A549 (cell line): Measurements from ENCODE around the gene XRCC5. TPM values are rescaled to one million over a fixed set of nuclear protein-coding genes. Genes with fewer than 3 reads are reported as not detected.
A peak's percentile ranks its signal among the peaks of the same experiment; 100 is the strongest.

Experiments
- ATAC-seq, 2 experiments: fragments of 200-7000 bp in 1 of 2; fragments of >200 bp in 1 of 2; cut with Nextera tagmentation in 1 of 2; cut with Tn5 transposase in 1 of 2; 3 replicates each; pipeline versions ENCODE4 v1.8.0 to v1.9.1; 2018 to 2020; ENCODE audit warnings: mild to moderate bottlenecking in 1 of 2, moderate library complexity in 1 of 2
- CTCF ChIA-PET: fragments of 300-600 bp; sonication (Branson Sonifier 250); formaldehyde crosslinking; extraction: SDS; loops from one replicate; lab custom pipeline; 2021; ENCODE audit warnings: antibody characterized with exemption, inconsistent platforms; lab: Yijun Ruan, JAX
- POLR2A ChIA-PET: fragments of 350-600 bp; formaldehyde crosslinking; extraction: SDS; loops from one replicate; lab custom pipeline; 2021; ENCODE audit warnings: antibody characterized with exemption, inconsistent platforms; lab: Yijun Ruan, JAX
- DNase-seq, 2 experiments: peaks; one replicate each; pipeline versions ENCODE4 v3.0.0 to v3.0.0-alpha.2; 2011 to 2016; ENCODE audit warnings: low read depth in 1 of 2, low spot score in 1 of 2
- FAIRE-seq: peaks from 2 replicates; lab custom pipeline; 2011; peaks lifted over from hg19 to GRCh38; lab: Jason Lieb, UNC
- H3K27ac ChIP-seq, 2 experiments: fragments of >200 bp; sonication (Bioruptor Twin); formaldehyde crosslinking; 3 replicates each; pipeline ENCODE4 v1.5.1; 2016 to 2017
- H3K4me1 ChIP-seq: fragments of >200 bp; sonication (Bioruptor Twin); formaldehyde crosslinking; 3 replicates; pipeline ENCODE4 v1.6.1; 2016
- H3K4me2 ChIP-seq: fragments of >200 bp; sonication (Bioruptor Twin); formaldehyde crosslinking; 3 replicates; pipeline ENCODE4 v1.6.1; 2016
- H3K4me3 ChIP-seq: fragments of >200 bp; sonication (Bioruptor Twin); formaldehyde crosslinking; 3 replicates; pipeline ENCODE4 v1.5.1; 2016
- H3K9me3 ChIP-seq: fragments of >200 bp; sonication (Bioruptor Twin); formaldehyde crosslinking; 3 replicates; pipeline ENCODE4 v1.6.1; 2016
- CHD4 ChIP-seq: fragments of 200-600 bp; sonication (generic); IDR thresholded peaks from 2 replicates; pipeline ENCODE4 v1.6.1; 2016; ENCODE audit warnings: antibody characterized with exemption, mild to moderate bottlenecking, borderline replicate concordance
- HDAC2 ChIP-seq: fragments of 200-600 bp; sonication (generic); IDR thresholded peaks from 2 replicates; pipeline ENCODE4 v1.6.1; 2016
- HEYL ChIP-seq: fragments of 250-450 bp; sonication (Bioruptor Pico); IDR thresholded peaks from 2 replicates; pipeline ENCODE4 v1.8.0; 2021; ENCODE audit warnings: mild to moderate bottlenecking, moderate library complexity
- HOXA7 ChIP-seq: fragments of 250-450 bp; sonication (Bioruptor Pico); IDR thresholded peaks from 2 replicates; pipeline ENCODE4 v1.5.0; 2020; ENCODE audit warnings: mild to moderate bottlenecking, moderate library complexity
- HOXB5 ChIP-seq: fragments of 250-450 bp; sonication (Bioruptor Pico); IDR thresholded peaks from 2 replicates; pipeline ENCODE4 v1.5.0; 2020; ENCODE audit warnings: mild to moderate bottlenecking, moderate library complexity
- KDM5A ChIP-seq: fragments of 200-600 bp; sonication (generic); IDR thresholded peaks from 2 replicates; pipeline ENCODE4 v1.6.1; 2016; ENCODE audit warnings: antibody characterized with exemption, mild to moderate bottlenecking
- MAZ ChIP-seq: fragments of 150-350 bp; IDR thresholded peaks from 2 replicates; pipeline ENCODE4 v1.6.1; 2014; ENCODE audit warnings: antibody characterized with exemption, low read depth, low read length, borderline replicate concordance
- PHF8 ChIP-seq: fragments of 200-600 bp; sonication (generic); IDR thresholded peaks from 2 replicates; pipeline ENCODE4 v1.6.1; 2016; ENCODE audit warnings: low read depth, mild to moderate bottlenecking, antibody characterized with exemption, moderate library complexity, borderline replicate concordance
- POLR2A ChIP-seq: IDR thresholded peaks from 2 replicates; pipeline ENCODE4 v1.6.1; 2012; ENCODE audit warnings: mild to moderate bottlenecking, low read length
- RCOR1 ChIP-seq: fragments of 150-350 bp; IDR thresholded peaks from 2 replicates; pipeline ENCODE4 v1.6.1; 2014; ENCODE audit warnings: antibody characterized with exemption, low read length, low read depth
- RNF2 ChIP-seq: fragments of 200-600 bp; sonication (generic); IDR thresholded peaks from 2 replicates; pipeline ENCODE4 v1.6.1; 2016; ENCODE audit warnings: low read depth, mild to moderate bottlenecking, antibody characterized with exemption, moderate library complexity, borderline replicate concordance
- SMC3 ChIP-seq: fragments of >200 bp; sonication (Bioruptor Twin); formaldehyde crosslinking; IDR thresholded peaks from 3 replicates; pipeline ENCODE4 v1.6.1; 2018; ENCODE audit warnings: inconsistent platforms
- ZFP36 ChIP-seq: fragments of 450-650 bp; IDR thresholded peaks from 2 replicates; pipeline ENCODE4 v1.6.1; 2014; ENCODE audit warnings: borderline replicate concordance; ENCODE audit not compliant: partially characterized antibody
- ZSCAN20 ChIP-seq: fragments of 250-450 bp; sonication (Bioruptor Pico); IDR thresholded peaks from 2 replicates; pipeline ENCODE4 v1.8.0; 2022; ENCODE audit warnings: mild to moderate bottlenecking, moderate library complexity
- whole genome bisulfite sequencing: methylation state at CpG from one replicate; pipeline ENCODE4 v1.1.6; 2017; ENCODE audit errors: missing lambda C conversion rate; 5-methylcytosine and 5-hydroxymethylcytosine counted together
- polyA plus RNA-seq, 4 experiments: library from polyadenylated mRNA; depleted of rRNA in 3 of 4; stranded (reverse); fragments of >200 nt; fragmentation: RNase III in 1 of 4; extraction: RNeasy Plus Mini Kit Qiagen cat#74134 plus additional on column Dnase treatment in 1 of 4; gene quantifications; 2 replicates in 3 of 4; 3 replicates in 1 of 4; pipeline ENCODE4 v1.2.3, GENCODE V29; 2011 to 2017
- TF ChIP-seq, protein P1 (sequence below): fragments of 150-350 bp; IDR thresholded peaks from 2 replicates; pipeline ENCODE4 v1.6.1; 2014; ENCODE audit warnings: low read depth, mild to moderate bottlenecking, low read length
- TF ChIP-seq, protein P2 (sequence below): IDR thresholded peaks from 2 replicates; pipeline ENCODE4 v1.6.1; 2012
- TF ChIP-seq, protein P3 (sequence below): fragments of 250-450 bp; sonication (Bioruptor Pico); IDR thresholded peaks from 2 replicates; pipeline ENCODE4 v1.5.0; 2021; ENCODE audit warnings: mild to moderate bottlenecking, moderate library complexity, borderline replicate concordance
- TF ChIP-seq, protein P4 (sequence below): fragments of 200-600 bp; sonication (generic); IDR thresholded peaks from 2 replicates; pipeline ENCODE4 v1.6.1; 2016; ENCODE audit warnings: antibody characterized with exemption, mild to moderate bottlenecking, moderate library complexity

Gene XRCC5
- polyA plus RNA-seq, 2 of the 4 experiments (the other 2 are of a cell fraction), result 217 to 430 TPM

DNA sequence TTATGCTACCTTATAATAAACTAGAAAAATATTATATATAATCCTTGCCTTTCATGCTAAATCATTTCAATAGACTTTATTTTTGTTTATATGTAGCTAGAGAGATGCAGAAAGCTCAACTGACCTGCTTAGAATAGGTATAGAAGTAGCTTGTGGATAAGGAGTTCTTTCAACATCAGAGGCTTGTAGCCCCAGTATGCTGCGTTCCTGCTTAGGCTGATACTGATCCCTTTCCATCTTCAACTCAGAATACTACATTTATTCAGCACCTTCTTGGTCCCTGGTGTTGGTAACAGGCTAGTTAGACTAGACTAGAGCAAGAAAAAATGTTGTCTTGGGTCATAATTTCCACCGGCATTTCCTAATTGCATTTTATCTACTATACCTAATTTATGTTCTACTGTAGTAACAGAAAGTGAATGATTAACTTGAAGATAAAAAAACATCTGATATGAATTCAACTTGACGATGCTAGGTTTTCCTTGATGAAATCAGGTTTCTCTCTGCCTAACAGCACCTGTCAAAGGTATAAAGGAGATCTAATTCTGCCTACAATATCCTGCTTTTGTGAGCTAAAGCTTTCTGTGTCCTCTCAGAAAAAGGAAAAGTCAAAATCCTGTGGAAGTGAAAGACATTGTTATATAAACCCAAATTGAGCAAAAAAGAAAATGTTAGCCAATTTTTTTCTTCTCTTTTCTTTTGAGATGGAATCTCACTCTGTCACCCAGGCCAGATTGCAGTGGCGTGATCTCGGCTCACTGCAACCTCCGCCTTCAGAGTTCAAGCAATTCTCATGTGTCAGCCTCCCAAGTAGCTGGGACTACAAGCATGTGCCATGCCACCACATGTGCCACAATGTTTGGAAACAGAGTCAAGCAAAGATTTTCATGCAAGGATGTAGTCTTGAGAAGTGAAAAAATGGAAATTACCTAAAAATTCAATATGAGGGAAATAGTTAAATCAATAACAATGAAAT lies 33.4 kb upstream of the XRCC5 start:
- Histone ChIP-seq H3K4me1 (peaks cover 44% of the 10 kb centered on the region), H3K27ac (peak overlapping the region in 1 of 2 experiments; percentile 31; a peak in 3 of 6 replicates)
- POLR2A ChIA-PET, result no interaction called here
- CTCF ChIA-PET, result interaction anchor here (0.6 kb wide), 1 partner anchor 46 kb away, joined by 3 read pairs; no protein-coding TSS in a partner anchor
- FAIRE-seq, result no peak
- TF ChIP-seq POLR2A (no peak), HEYL (CRISPR knock-in tag) (no peak), KDM5A (no peak), RCOR1 (no peak), HDAC2 (no peak), RNF2 (no peak), HOXB5 (no peak), ZFP36 (no peak), ZSCAN20 (no peak), MAZ (no peak), CHD4 (no peak), SMC3 (no peak), PHF8 (no peak), HOXA7 (no peak)
- TF ChIP-seq, protein P1, sequence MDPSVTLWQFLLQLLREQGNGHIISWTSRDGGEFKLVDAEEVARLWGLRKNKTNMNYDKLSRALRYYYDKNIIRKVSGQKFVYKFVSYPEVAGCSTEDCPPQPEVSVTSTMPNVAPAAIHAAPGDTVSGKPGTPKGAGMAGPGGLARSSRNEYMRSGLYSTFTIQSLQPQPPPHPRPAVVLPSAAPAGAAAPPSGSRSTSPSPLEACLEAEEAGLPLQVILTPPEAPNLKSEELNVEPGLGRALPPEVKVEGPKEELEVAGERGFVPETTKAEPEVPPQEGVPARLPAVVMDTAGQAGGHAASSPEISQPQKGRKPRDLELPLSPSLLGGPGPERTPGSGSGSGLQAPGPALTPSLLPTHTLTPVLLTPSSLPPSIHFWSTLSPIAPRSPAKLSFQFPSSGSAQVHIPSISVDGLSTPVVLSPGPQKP, result no peak
- TF ChIP-seq, protein P2, sequence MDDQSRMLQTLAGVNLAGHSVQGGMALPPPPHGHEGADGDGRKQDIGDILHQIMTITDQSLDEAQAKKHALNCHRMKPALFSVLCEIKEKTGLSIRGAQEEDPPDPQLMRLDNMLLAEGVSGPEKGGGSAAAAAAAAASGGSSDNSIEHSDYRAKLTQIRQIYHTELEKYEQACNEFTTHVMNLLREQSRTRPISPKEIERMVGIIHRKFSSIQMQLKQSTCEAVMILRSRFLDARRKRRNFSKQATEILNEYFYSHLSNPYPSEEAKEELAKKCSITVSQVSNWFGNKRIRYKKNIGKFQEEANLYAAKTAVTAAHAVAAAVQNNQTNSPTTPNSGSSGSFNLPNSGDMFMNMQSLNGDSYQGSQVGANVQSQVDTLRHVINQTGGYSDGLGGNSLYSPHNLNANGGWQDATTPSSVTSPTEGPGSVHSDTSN, result no peak
- TF ChIP-seq, protein P3, sequence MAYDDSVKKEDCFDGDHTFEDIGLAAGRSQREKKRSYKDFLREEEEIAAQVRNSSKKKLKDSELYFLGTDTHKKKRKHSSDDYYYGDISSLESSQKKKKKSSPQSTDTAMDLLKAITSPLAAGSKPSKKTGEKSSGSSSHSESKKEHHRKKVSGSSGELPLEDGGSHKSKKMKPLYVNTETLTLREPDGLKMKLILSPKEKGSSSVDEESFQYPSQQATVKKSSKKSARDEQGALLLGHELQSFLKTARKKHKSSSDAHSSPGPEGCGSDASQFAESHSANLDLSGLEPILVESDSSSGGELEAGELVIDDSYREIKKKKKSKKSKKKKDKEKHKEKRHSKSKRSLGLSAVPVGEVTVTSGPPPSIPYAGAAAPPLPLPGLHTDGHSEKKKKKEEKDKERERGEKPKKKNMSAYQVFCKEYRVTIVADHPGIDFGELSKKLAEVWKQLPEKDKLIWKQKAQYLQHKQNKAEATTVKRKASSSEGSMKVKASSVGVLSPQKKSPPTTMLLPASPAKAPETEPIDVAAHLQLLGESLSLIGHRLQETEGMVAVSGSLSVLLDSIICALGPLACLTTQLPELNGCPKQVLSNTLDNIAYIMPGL (CRISPR knock-in tag), result no peak
- TF ChIP-seq, protein P4, sequence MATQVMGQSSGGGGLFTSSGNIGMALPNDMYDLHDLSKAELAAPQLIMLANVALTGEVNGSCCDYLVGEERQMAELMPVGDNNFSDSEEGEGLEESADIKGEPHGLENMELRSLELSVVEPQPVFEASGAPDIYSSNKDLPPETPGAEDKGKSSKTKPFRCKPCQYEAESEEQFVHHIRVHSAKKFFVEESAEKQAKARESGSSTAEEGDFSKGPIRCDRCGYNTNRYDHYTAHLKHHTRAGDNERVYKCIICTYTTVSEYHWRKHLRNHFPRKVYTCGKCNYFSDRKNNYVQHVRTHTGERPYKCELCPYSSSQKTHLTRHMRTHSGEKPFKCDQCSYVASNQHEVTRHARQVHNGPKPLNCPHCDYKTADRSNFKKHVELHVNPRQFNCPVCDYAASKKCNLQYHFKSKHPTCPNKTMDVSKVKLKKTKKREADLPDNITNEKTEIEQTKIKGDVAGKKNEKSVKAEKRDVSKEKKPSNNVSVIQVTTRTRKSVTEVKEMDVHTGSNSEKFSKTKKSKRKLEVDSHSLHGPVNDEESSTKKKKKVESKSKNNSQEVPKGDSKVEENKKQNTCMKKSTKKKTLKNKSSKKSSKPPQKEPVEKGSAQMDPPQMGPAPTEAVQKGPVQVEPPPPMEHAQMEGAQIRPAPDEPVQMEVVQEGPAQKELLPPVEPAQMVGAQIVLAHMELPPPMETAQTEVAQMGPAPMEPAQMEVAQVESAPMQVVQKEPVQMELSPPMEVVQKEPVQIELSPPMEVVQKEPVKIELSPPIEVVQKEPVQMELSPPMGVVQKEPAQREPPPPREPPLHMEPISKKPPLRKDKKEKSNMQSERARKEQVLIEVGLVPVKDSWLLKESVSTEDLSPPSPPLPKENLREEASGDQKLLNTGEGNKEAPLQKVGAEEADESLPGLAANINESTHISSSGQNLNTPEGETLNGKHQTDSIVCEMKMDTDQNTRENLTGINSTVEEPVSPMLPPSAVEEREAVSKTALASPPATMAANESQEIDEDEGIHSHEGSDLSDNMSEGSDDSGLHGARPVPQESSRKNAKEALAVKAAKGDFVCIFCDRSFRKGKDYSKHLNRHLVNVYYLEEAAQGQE, result no peak
- TF ChIP-seq, all 56 proteins: peak for 0
- Histone ChIP-seq H3K4me3 (no peak overlapping the region), H3K9me3 (no peaks in the 10 kb centered on the region), H3K4me2 (peak overlapping the region; percentile 24; the same call in 2 of the 3 replicates)
- DNase-seq (no peak), ATAC-seq (0 out of 6 replicates have a peak, but pooled peaks of 1 of the 2 experiments have one; percentile 33)
- 70% methylated on average over 6 of the region's 6 CpGs for WGBS
